Jurkat, Clone E6-1 (cell line): ENCODE data around the gene NSG2.
"Not testable (repeated sequence)": the region's sequence is repeated elsewhere in the genome, so short reads cannot be mapped to it uniquely, and the experiment has no call there.

Experiments
- DNase-seq: peaks from one replicate; pipeline ENCODE4 v3.0.0-alpha.2; 2011; ENCODE audit warnings: low read depth, low spot score
- H3K4me3 ChIP-seq: 2 replicates; pipeline ENCODE4 v1.5.1; 2011; ENCODE audit warnings: mild to moderate bottlenecking, low read length, control low read depth, moderate library complexity

NSG2 gene

GRCh38 chr5:174096619-174097018 lies 51.1 kb downstream of the NSG2 start:
- H3K4me3 ChIP-seq = no peak overlapping the region
- no peak for DNase-seq

- DNase-seq = no peak
- H3K4me3 ChIP-seq = no peak overlapping the region
Observed at GRCh38 chr5:174097486-174098185, 52.1 kb downstream of the NSG2 start.

GRCh38 chr5:174098694-174099093 lies 53.2 kb downstream of the NSG2 start:
- DNase-seq = no peak
- H3K4me3 ChIP-seq = no peak overlapping the region

GRCh38 chr5:174100490-174100889 lies 55.0 kb downstream of the NSG2 start:
- no peak for DNase-seq
- H3K4me3 ChIP-seq = no peak overlapping the region

GRCh38 chr5:174101195-174101730 lies 55.8 kb downstream of the NSG2 start:
- no peak overlapping the region for H3K4me3 ChIP-seq
- DNase-seq = no peak

- H3K4me3 ChIP-seq, DNase-seq: not testable (repeated sequence)
Observed at GRCh38 chr5:174102574-174102973, 57.1 kb downstream of the NSG2 start.

GRCh38 chr5:174106997-174107655 lies 61.6 kb downstream of the NSG2 start:
- no peak for DNase-seq

GRCh38 chr5:174108745-174109144 lies 63.2 kb downstream of the NSG2 start:
- no peak overlapping the region for H3K4me3 ChIP-seq
- no peak for DNase-seq

More at GRCh38 chr5:174106997-174107655, 61.6 kb downstream of the NSG2 start:
- no peak overlapping the region for H3K4me3 ChIP-seq

GRCh38 chr5:174109698-174110260 lies 64.3 kb downstream of the NSG2 start:
- no peak for DNase-seq
- no peak overlapping the region for H3K4me3 ChIP-seq

- DNase-seq = no peak
- H3K4me3 ChIP-seq = no peak overlapping the region
Observed at GRCh38 chr5:174110310-174110709, 64.8 kb downstream of the NSG2 start.

- H3K4me3 ChIP-seq = no peak overlapping the region
- DNase-seq = no peak
Observed at GRCh38 chr5:174111287-174111973, 65.9 kb downstream of the NSG2 start.

GRCh38 chr5:174115226-174115625 lies 69.7 kb downstream of the NSG2 start:
- DNase-seq = no peak
- no peak overlapping the region for H3K4me3 ChIP-seq

GRCh38 chr5:174118823-174119467 lies 73.4 kb downstream of the NSG2 start:
- H3K4me3 ChIP-seq = no peak overlapping the region
- DNase-seq = no peak

GRCh38 chr5:174119468-174119881 lies 74.0 kb downstream of the NSG2 start:
- no peak overlapping the region for H3K4me3 ChIP-seq
- no peak for DNase-seq

GRCh38 chr5:174120401-174121005 lies 75.0 kb downstream of the NSG2 start:
- DNase-seq = no peak
- no peak overlapping the region for H3K4me3 ChIP-seq

- no peak overlapping the region for H3K4me3 ChIP-seq
- DNase-seq = no peak
Observed at GRCh38 chr5:174134545-174134944, 89.0 kb downstream of the NSG2 start.

- H3K4me3 ChIP-seq = no peak overlapping the region
- no peak for DNase-seq
Observed at GRCh38 chr5:174139623-174140022, 94.1 kb downstream of the NSG2 start.

- no peak for DNase-seq
- H3K4me3 ChIP-seq = no peak overlapping the region
Observed at GRCh38 chr5:174140452-174141020, 95.0 kb downstream of the NSG2 start.

GRCh38 chr5:174141398-174141797 lies 95.9 kb downstream of the NSG2 start:
- DNase-seq = no peak
- H3K4me3 ChIP-seq = no peak overlapping the region
